HCT116 (cell line): Measurements from ENCODE around the gene C22orf39. TPM values are rescaled to one million over a fixed set of nuclear protein-coding genes. Genes with fewer than 3 reads are reported as not detected.

ENCODE experiments used
- ATAC-seq: fragments of 200-7000 bp; cut with Tn5 transposase; 2 replicates; pipeline ENCODE4 v1.9.1; 2020; ENCODE audit warnings: mild to moderate bottlenecking, moderate library complexity
- BruUV-seq: library from RNA; stranded (reverse); fragments of 400-500 nt; replicated peaks from 2 replicates; lab custom pipeline; 2021; lab: Mats Ljungman, UMichigan
- CTCF ChIA-PET: fragments of 300-600 bp; sonication (Branson Sonifier 250); formaldehyde crosslinking; loops from one replicate; lab custom pipeline; 2021; ENCODE audit warnings: antibody characterized with exemption; lab: Charles Lee
- POLR2A ChIA-PET: fragments of 300-600, 350-600 bp; sonication (Branson Sonifier 250); formaldehyde crosslinking; loops from one replicate; lab custom pipeline; 2021; ENCODE audit warnings: antibody characterized with exemption; lab: Charles Lee
- RAD21 ChIA-PET, 2 experiments: fragments of 300-600 bp; sonication (Branson Sonifier 250); formaldehyde crosslinking; loops; one replicate each; lab custom pipeline; 2023; ENCODE audit warnings: low total read pairs in 2 of 2; ENCODE audit not compliant: uncharacterized antibody in 2 of 2, unreplicated experiment in 2 of 2, low non-redundant PET in 1 of 2; lab: Charles Lee
- DNase-seq: peaks from one replicate; pipeline ENCODE4 v3.0.0-alpha.2; 2010; ENCODE audit warnings: low read depth, low spot score
- H2AFZ ChIP-seq: fragments of 200-600 bp; shearing (Covaris generic), sonication (generic); 2 replicates; pipeline ENCODE4 v1.6.1; 2017; ENCODE audit warnings: low read depth, mixed run types, mixed read lengths, antibody characterized with exemption, low read length; ENCODE audit not compliant: poor library complexity, severe bottlenecking
- H3K27ac ChIP-seq: 2 replicates; pipeline ENCODE4 v1.5.1; 2012; ENCODE audit warnings: low read depth, low read length
- H3K27me3 ChIP-seq: fragments of 200-600 bp; sonication (generic); 2 replicates; pipeline ENCODE4 v1.6.1; 2016; ENCODE audit warnings: mixed run types, low read length, mixed read lengths; ENCODE audit not compliant: insufficient read depth
- H3K36me3 ChIP-seq, 2 experiments: fragments of 200-500 bp in 1 of 2; fragments of 200-600 bp in 1 of 2; sonication (Bioruptor generic) in 1 of 2; sonication (generic) in 1 of 2; 2 replicates each; pipeline versions ENCODE4 v1.5.1 to v1.6.1; 2014 to 2016; ENCODE audit warnings: low read length in 2 of 2, inconsistent platforms in 1 of 2, mixed read lengths in 1 of 2, mixed run types in 1 of 2; ENCODE audit not compliant: insufficient read depth in 2 of 2, control insufficient read depth in 1 of 2
- H3K4me1 ChIP-seq, 2 experiments: fragments of 200-600 bp in 1 of 2; sonication (generic) in 1 of 2; 2 replicates each; pipeline versions ENCODE4 v1.5.1 to v1.6.1; 2012 to 2017; ENCODE audit warnings: low read length in 2 of 2, inconsistent platforms in 1 of 2, mild to moderate bottlenecking in 1 of 2, mixed read lengths in 1 of 2, mixed run types in 1 of 2, moderate library complexity in 1 of 2; ENCODE audit not compliant: insufficient read depth in 2 of 2, control insufficient read depth in 1 of 2
- H3K4me2 ChIP-seq: fragments of 200-600 bp; sonication (generic); 2 replicates; pipeline ENCODE4 v1.6.1; 2017; ENCODE audit warnings: mixed run types, low read length, mixed read lengths
- H3K4me3 ChIP-seq, 2 experiments: fragments of 200-600 bp in 1 of 2; sonication (generic) in 1 of 2; replicated peaks in 1 of 2; 2 replicates each; pipeline ENCODE4 v1.5.1; 2011 to 2016; ENCODE audit warnings: low read length in 2 of 2, control low read depth in 1 of 2, low read depth in 1 of 2, mild to moderate bottlenecking in 1 of 2, mixed read lengths in 1 of 2, mixed run types in 1 of 2
- H3K79me2 ChIP-seq: fragments of 200-600 bp; sonication (generic); 2 replicates; pipeline ENCODE4 v1.6.1; 2017; ENCODE audit warnings: mild to moderate bottlenecking, mixed run types, low read length, moderate library complexity, mixed read lengths; ENCODE audit not compliant: insufficient read depth
- H3K9ac ChIP-seq: fragments of 200-600 bp; sonication (generic); 2 replicates; pipeline ENCODE4 v1.6.1; 2016; ENCODE audit warnings: low read length, mixed read lengths
- H3K9me2 ChIP-seq: fragments of 200-600 bp; sonication (generic), shearing (Covaris generic); 2 replicates; pipeline ENCODE4 v1.6.1; 2017; ENCODE audit warnings: mixed run types, mild to moderate bottlenecking, moderate library complexity; ENCODE audit not compliant: insufficient read depth
- H3K9me3 ChIP-seq, 2 experiments: fragments of 200-500 bp in 1 of 2; fragments of 200-600 bp in 1 of 2; sonication (Bioruptor generic) in 1 of 2; sonication (generic) in 1 of 2; 2 replicates each; pipeline ENCODE4 v1.6.1; 2014 to 2017; ENCODE audit warnings: low read length in 2 of 2, mixed read lengths in 2 of 2, inconsistent platforms in 1 of 2, low read depth in 1 of 2, mild to moderate bottlenecking in 1 of 2, mixed run types in 1 of 2, moderate library complexity in 1 of 2; ENCODE audit not compliant: control insufficient read depth in 1 of 2, insufficient read depth in 1 of 2
- H4K20me1 ChIP-seq: fragments of 200-600 bp; sonication (generic), shearing (Covaris generic); 2 replicates; pipeline ENCODE4 v1.6.1; 2017; ENCODE audit warnings: mixed run types, mild to moderate bottlenecking, moderate library complexity; ENCODE audit not compliant: insufficient read depth
- CBX3 ChIP-seq: IDR thresholded peaks from 2 replicates; pipeline ENCODE4 v1.6.1; 2012; ENCODE audit warnings: low read depth
- CEBPB ChIP-seq: IDR thresholded peaks from 2 replicates; pipeline ENCODE4 v1.6.1; 2012; ENCODE audit warnings: low read depth
- EZH2phosphoT487 ChIP-seq: fragments of 200-600 bp; IDR thresholded peaks from 2 replicates; pipeline ENCODE4 v1.6.1; 2018; ENCODE audit warnings: antibody characterized with exemption, borderline replicate concordance
- FOSL1 ChIP-seq: IDR thresholded peaks from 2 replicates; pipeline ENCODE4 v1.6.1; 2012; ENCODE audit warnings: low read depth
- JUND ChIP-seq: IDR thresholded peaks from 2 replicates; pipeline ENCODE4 v1.6.1; 2012
- POLR2A ChIP-seq: IDR thresholded peaks from 2 replicates; pipeline ENCODE4 v1.7.0; 2011; ENCODE audit warnings: borderline replicate concordance; ENCODE audit not compliant: insufficient read depth, insufficient read length; ENCODE audit errors: extremely low read depth
- SIN3A ChIP-seq: IDR thresholded peaks from 2 replicates; pipeline ENCODE4 v1.6.1; 2012; ENCODE audit warnings: low read depth
- TCF7L2 ChIP-seq: IDR thresholded peaks from 2 replicates; pipeline ENCODE4 v1.7.0; 2011; ENCODE audit warnings: borderline replicate concordance, inconsistent platforms; ENCODE audit not compliant: insufficient read depth, insufficient read length; ENCODE audit errors: extremely low read depth
- YY1 ChIP-seq: IDR thresholded peaks from 2 replicates; pipeline ENCODE4 v1.6.1; 2011; ENCODE audit warnings: low read length, low read depth, moderate library complexity, mild to moderate bottlenecking; ENCODE audit not compliant: insufficient replicate concordance; ENCODE audit errors: extremely low read depth
- ZFX ChIP-seq: fragments of 450-650 bp; IDR thresholded peaks from 2 replicates; pipeline ENCODE4 v1.6.1; 2017
- ZNF274 ChIP-seq: fragments of 200-500 bp; sonication (Bioruptor generic); IDR thresholded peaks from 2 replicates; pipeline ENCODE4 v1.6.1; 2014; ENCODE audit warnings: mild to moderate bottlenecking, low read depth, low read length, inconsistent platforms
- intact Hi-C: fragments of 100-400 bp; cut with micrococcal nuclease; formaldehyde crosslinking; loops from 2 replicates; pipeline ENCODE4 v1.10.0; 2022
- total RNA-seq: library from RNA; stranded (reverse); gene quantifications from one replicate; pipeline ENCODE4 v1.2.1, GENCODE V29; 2021; ENCODE audit not compliant: unreplicated experiment
- TF ChIP-seq, protein P1 (sequence below): IDR thresholded peaks from 2 replicates; pipeline ENCODE4 v1.6.1; 2011; ENCODE audit warnings: mild to moderate bottlenecking, low read length, moderate library complexity; ENCODE audit not compliant: insufficient replicate concordance; ENCODE audit errors: extremely low read depth
- TF ChIP-seq, protein P2 (sequence below): IDR thresholded peaks from 2 replicates; pipeline ENCODE4 v1.6.1; 2012
- TF ChIP-seq, protein P3 (sequence below): IDR thresholded peaks from 2 replicates; pipeline ENCODE4 v1.6.1; 2012

The C22orf39 gene
- total RNA-seq, 1 experiment from 2014 or later: 17.7 TPM

DNA sequence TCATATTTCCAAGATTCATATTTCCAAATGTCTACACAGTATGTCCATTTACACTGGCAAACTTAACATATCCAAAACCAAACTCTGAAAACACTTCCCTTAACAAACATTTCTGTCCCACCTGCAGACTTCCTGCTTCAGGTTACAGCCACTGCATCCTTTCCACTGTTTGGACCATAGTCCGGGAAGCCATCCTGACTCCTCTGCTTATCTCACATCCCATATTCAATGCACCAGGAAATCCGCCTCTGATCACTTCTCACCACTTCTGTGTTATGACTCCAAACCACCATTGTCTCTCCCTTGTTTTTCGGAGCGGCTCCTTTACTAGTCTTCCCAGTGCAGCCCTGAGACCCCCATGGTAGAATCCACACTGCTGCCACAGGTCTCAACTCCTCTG is 46.0 kb downstream of the C22orf39 start:
- Histone ChIP-seq H3K4me1 (peaks cover 0 to 10% of the 10 kb centered on the region in 2 experiments; a peak in 2 of 4 replicates), H3K79me2 (no peaks in the 10 kb centered on the region), H4K20me1 (no peaks in the 10 kb centered on the region), H3K9ac (no peak overlapping the region), H2AFZ (no peak overlapping the region), H3K27me3 (no peaks in the 10 kb centered on the region), H3K36me3 (peaks cover 23 to 26% of the 10 kb centered on the region in 2 experiments; a peak in 3 of 4 replicates), H3K9me2 (no peaks in the 10 kb centered on the region), H3K9me3 (no peaks in the 10 kb centered on the region), H3K4me2 (no peak overlapping the region), H3K27ac (no peak overlapping the region), H3K4me3 (no peak overlapping the region)
- intact Hi-C loops: no loop called here
- no peak for DNase-seq
- CTCF ChIA-PET: no interaction called here
- no TSS peak for BruUV-seq
- TF ChIP-seq CBX3: no peak
- no peak for TF ChIP-seq POLR2A
- TF ChIP-seq FOSL1: no peak
- TF ChIP-seq EZH2phosphoT487: no peak
- no peak for TF ChIP-seq ZNF274
- TF ChIP-seq JUND: no peak
- no peak for TF ChIP-seq YY1
- TF ChIP-seq, protein P1, sequence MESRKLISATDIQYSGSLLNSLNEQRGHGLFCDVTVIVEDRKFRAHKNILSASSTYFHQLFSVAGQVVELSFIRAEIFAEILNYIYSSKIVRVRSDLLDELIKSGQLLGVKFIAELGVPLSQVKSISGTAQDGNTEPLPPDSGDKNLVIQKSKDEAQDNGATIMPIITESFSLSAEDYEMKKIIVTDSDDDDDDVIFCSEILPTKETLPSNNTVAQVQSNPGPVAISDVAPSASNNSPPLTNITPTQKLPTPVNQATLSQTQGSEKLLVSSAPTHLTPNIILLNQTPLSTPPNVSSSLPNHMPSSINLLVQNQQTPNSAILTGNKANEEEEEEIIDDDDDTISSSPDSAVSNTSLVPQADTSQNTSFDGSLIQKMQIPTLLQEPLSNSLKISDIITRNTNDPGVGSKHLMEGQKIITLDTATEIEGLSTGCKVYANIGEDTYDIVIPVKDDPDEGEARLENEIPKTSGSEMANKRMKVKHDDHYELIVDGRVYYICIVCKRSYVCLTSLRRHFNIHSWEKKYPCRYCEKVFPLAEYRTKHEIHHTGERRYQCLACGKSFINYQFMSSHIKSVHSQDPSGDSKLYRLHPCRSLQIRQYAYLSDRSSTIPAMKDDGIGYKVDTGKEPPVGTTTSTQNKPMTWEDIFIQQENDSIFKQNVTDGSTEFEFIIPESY: no peak
- TF ChIP-seq, protein P2, sequence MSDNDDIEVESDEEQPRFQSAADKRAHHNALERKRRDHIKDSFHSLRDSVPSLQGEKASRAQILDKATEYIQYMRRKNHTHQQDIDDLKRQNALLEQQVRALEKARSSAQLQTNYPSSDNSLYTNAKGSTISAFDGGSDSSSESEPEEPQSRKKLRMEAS: no peak
- no peak for TF ChIP-seq CEBPB
- TF ChIP-seq SIN3A: no peak
- no peak for TF ChIP-seq ZFX
- TF ChIP-seq TCF7L2: no peak
- TF ChIP-seq, protein P3, sequence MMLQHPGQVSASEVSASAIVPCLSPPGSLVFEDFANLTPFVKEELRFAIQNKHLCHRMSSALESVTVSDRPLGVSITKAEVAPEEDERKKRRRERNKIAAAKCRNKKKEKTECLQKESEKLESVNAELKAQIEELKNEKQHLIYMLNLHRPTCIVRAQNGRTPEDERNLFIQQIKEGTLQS: no peak
- no peak for ATAC-seq
- RAD21 ChIA-PET: no interaction called here
- POLR2A ChIA-PET: no interaction called here
